OCI-LY1 (cell line): Measurements from ENCODE around the gene HDAC9.
"Not testable (repeated sequence)": the region's sequence is repeated elsewhere in the genome, so short reads cannot be mapped to it uniquely, and the experiment has no call there.

Experiments
- H2AFZ ChIP-seq: fragments of 200-600 bp; sonication (generic), shearing (Covaris generic); 2 replicates; pipeline ENCODE4 v1.6.0; 2014; ENCODE audit warnings: antibody characterized with exemption, mild to moderate bottlenecking, low read length
- H3F3A ChIP-seq: fragments of 200-600 bp; sonication (generic), shearing (Covaris generic); 2 replicates; pipeline ENCODE4 v1.6.0; 2014; ENCODE audit warnings: mild to moderate bottlenecking, antibody characterized with exemption, low read length, moderate library complexity; ENCODE audit not compliant: insufficient read depth
- H3K27ac ChIP-seq: fragments of 200-600 bp; sonication (generic); 2 replicates; pipeline ENCODE4 v1.5.1; 2014; ENCODE audit warnings: low read length, mixed run types, mild to moderate bottlenecking, low read depth; ENCODE audit not compliant: poor library complexity, severe bottlenecking
- H3K27me3 ChIP-seq: fragments of 200-600 bp; sonication (generic); 2 replicates; pipeline ENCODE4 v1.6.0; 2014; ENCODE audit warnings: antibody characterized with exemption, mild to moderate bottlenecking, low read length, moderate library complexity; ENCODE audit not compliant: insufficient read depth
- H3K36me3 ChIP-seq: fragments of 200-600 bp; sonication (generic); 2 replicates; pipeline ENCODE4 v1.6.1; 2014; ENCODE audit warnings: mild to moderate bottlenecking, antibody characterized with exemption, low read length, moderate library complexity, mixed read lengths; ENCODE audit not compliant: insufficient read depth
- H3K4me1 ChIP-seq: fragments of 200-600 bp; sonication (generic); 2 replicates; pipeline ENCODE4 v1.5.1; 2014; ENCODE audit warnings: mild to moderate bottlenecking, low read length, moderate library complexity; ENCODE audit not compliant: insufficient read depth, severe bottlenecking
- H3K4me2 ChIP-seq: fragments of 200-600 bp; sonication (generic), shearing (Covaris generic); 2 replicates; pipeline ENCODE4 v1.6.1; 2014; ENCODE audit warnings: low read length
- H3K4me3 ChIP-seq: fragments of 200-600 bp; sonication (generic); 2 replicates; pipeline ENCODE4 v1.5.1; 2014; ENCODE audit warnings: low read length, low read depth, mild to moderate bottlenecking, mixed read lengths; ENCODE audit not compliant: poor library complexity, severe bottlenecking
- H3K79me2 ChIP-seq: fragments of 200-600 bp; shearing (Covaris generic); 2 replicates; pipeline ENCODE4 v1.6.1; 2016; ENCODE audit warnings: mixed run types, low read length, mixed read lengths; ENCODE audit not compliant: insufficient read depth
- H3K9ac ChIP-seq: fragments of 200-600 bp; sonication (generic), shearing (Covaris generic); 2 replicates; pipeline ENCODE4 v1.6.1; 2014; ENCODE audit warnings: mild to moderate bottlenecking, low read length, mixed read lengths
- H3K9me2 ChIP-seq: fragments of 200-600 bp; sonication (generic), shearing (Covaris generic); 2 replicates; pipeline ENCODE4 v1.6.1; 2014; ENCODE audit warnings: low read depth, mild to moderate bottlenecking, low read length, mixed read lengths
- H3K9me3 ChIP-seq: fragments of 200-600 bp; shearing (Covaris generic); 2 replicates; pipeline ENCODE4 v1.6.1; 2014; ENCODE audit warnings: low read length, mixed read lengths
- H4K20me1 ChIP-seq: fragments of 200-600 bp; sonication (generic), shearing (Covaris generic); 2 replicates; pipeline ENCODE4 v1.6.0; 2016; ENCODE audit warnings: mild to moderate bottlenecking, low read length; ENCODE audit not compliant: insufficient read depth
- CTCF ChIP-seq: fragments of 200-600 bp; sonication (generic), shearing (Covaris generic); IDR thresholded peaks from 2 replicates; pipeline ENCODE4 v1.5.1; 2017; ENCODE audit warnings: mild to moderate bottlenecking, antibody characterized with exemption, low read length, moderate library complexity, mixed read lengths
- EZH2 ChIP-seq: fragments of 200-600 bp; sonication (generic), shearing (Covaris generic); IDR thresholded peaks from 2 replicates; pipeline ENCODE4 v1.8.0; 2017; ENCODE audit warnings: borderline replicate concordance, mixed run types, mild to moderate bottlenecking, antibody characterized with exemption, low read length, moderate library complexity, mixed read lengths

The HDAC9 gene

GRCh38 chr7:18721429-18721828, 225.9 kb downstream of the HDAC9 start:
- H3K27me3 ChIP-seq, result no peaks in the 10 kb centered on the region
- no peak overlapping the region for H3K27ac ChIP-seq
- H3K9me2 ChIP-seq, result no peaks in the 10 kb centered on the region
- H3K4me1 ChIP-seq, result no peaks in the 10 kb centered on the region
- H3K4me3 ChIP-seq, result no peak overlapping the region
- no peak overlapping the region for H2AFZ ChIP-seq
- no peaks in the 10 kb centered on the region for H4K20me1 ChIP-seq
- no peaks in the 10 kb centered on the region for H3K79me2 ChIP-seq
- no peak overlapping the region for H3K9ac ChIP-seq
- H3F3A ChIP-seq, result no peaks in the 10 kb centered on the region
- no peak overlapping the region for H3K4me2 ChIP-seq
- TF ChIP-seq EZH2 (no peak), CTCF (no peak)
- no peaks in the 10 kb centered on the region for H3K9me3 ChIP-seq
- H3K36me3 ChIP-seq, result no peaks in the 10 kb centered on the region

- Histone ChIP-seq H3K36me3 (no peaks in the 10 kb centered on the region), H3K27ac (no peak overlapping the region), H3K79me2 (no peaks in the 10 kb centered on the region), H3K4me1 (no peaks in the 10 kb centered on the region), H3K4me2 (no peak overlapping the region), H3K9me3 (no peaks in the 10 kb centered on the region), H2AFZ (no peak overlapping the region), H3K4me3 (no peak overlapping the region), H4K20me1 (no peaks in the 10 kb centered on the region), H3F3A (no peaks in the 10 kb centered on the region), H3K9me2 (no peaks in the 10 kb centered on the region), H3K9ac (no peak overlapping the region), H3K27me3 (no peaks in the 10 kb centered on the region)
- TF ChIP-seq CTCF (no peak), EZH2 (no peak)
These were observed 228.8 kb downstream of the HDAC9 start for GRCh38 chr7:18724318-18724717.

- Histone ChIP-seq H3K27ac (no peak overlapping the region), H3K4me1 (no peaks in the 10 kb centered on the region), H3K4me2 (no peak overlapping the region)
These were observed 231.7 kb downstream of the HDAC9 start for GRCh38 chr7:18727115-18727870.

GRCh38 chr7:18736012-18736411, 240.5 kb downstream of the HDAC9 start:
- H3K27ac ChIP-seq, H3K27me3 ChIP-seq, H3K4me1 ChIP-seq, H3K9me3 ChIP-seq, H3K36me3 ChIP-seq, H3K4me3 ChIP-seq, H4K20me1 ChIP-seq, H3K79me2 ChIP-seq, H3F3A ChIP-seq, H3K9me2 ChIP-seq, H3K4me2 ChIP-seq, H3K9ac ChIP-seq, H2AFZ ChIP-seq: not testable (repeated sequence)

More at GRCh38 chr7:18727115-18727870, 231.7 kb downstream of the HDAC9 start:
- Histone ChIP-seq H3K4me3 (no peak overlapping the region), H3K36me3 (no peaks in the 10 kb centered on the region), H3K9ac (no peak overlapping the region), H3K9me3 (no peaks in the 10 kb centered on the region), H2AFZ (no peak overlapping the region), H4K20me1 (no peaks in the 10 kb centered on the region), H3K9me2 (no peaks in the 10 kb centered on the region), H3K79me2 (no peaks in the 10 kb centered on the region), H3F3A (no peaks in the 10 kb centered on the region), H3K27me3 (no peaks in the 10 kb centered on the region)
- TF ChIP-seq CTCF (no peak), EZH2 (no peak)
